Activated gamma-delta T cell (primary cell): Measurements from ENCODE around the gene VEZF1.

ENCODE experiments used
- DNase-seq: peaks from one replicate; lab custom pipeline; 2025; lab: John Stamatoyannopoulos, UW
- total RNA-seq, 2 donors: gene quantifications; one replicate each; lab custom pipeline; 2026; lab: John Stamatoyannopoulos, UW

Gene VEZF1
- total RNA-seq: 138 to 149 reads per million in 2 donors

DNA sequence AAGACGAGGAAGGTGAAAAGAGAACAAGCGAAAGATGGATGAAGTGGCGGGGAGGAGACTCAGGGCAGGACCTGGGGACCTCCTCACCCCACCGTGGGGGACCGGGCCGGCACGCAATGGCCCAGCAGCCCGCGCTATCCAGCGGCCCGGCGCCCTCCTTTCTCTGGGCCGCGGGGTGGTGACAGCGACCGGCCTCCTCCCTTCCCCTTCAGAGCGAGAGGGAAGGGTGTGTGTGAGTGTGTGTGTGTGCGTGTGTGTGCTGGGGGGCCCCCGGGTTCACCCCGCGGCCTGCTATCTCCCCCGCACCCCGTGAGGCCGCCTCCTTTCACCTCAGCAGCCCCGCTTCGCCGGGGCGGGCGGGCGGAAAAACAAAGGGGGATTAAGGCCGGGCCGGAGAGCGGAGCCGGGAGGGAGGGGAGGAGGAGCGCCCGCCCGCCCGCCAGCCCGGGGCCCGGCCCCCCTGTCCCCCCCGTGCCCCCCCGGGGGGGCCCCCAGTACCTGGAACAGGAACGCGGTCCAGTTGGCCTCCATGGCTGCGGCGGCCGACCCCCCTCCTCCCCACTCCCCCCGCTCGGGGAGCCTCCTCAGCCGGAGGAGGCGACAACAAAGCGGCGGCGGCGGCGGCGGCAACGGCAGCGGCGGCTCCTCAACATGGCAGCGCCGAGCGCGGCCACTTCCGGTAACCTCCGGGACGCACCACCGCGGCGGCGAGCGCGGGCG, at the start of gene VEZF1:
TSS of gene VEZF1 (minus strand) at position 674 of the 720 bp plus-strand sequence. CDS start at position 531, 143 bp downstream.
- peak; percentile 75 for DNase-seq

- DNase-seq: no peak
Observed at GRCh38 chr17:58032691-58033415, 44.8 kb upstream of the VEZF1 start.

- no peak for DNase-seq
Observed at GRCh38 chr17:58028578-58028977, 40.5 kb upstream of the VEZF1 start.

- DNase-seq: no peak
Observed at GRCh38 chr17:58020401-58020800, 32.3 kb upstream of the VEZF1 start.

GRCh38 chr17:58019521-58019920, 31.5 kb upstream of the VEZF1 start:
- no peak for DNase-seq

GRCh38 chr17:58019039-58019438, 31.0 kb upstream of the VEZF1 start:
- DNase-seq: no peak

- DNase-seq: no peak
Observed at GRCh38 chr17:58010067-58010799, 22.2 kb upstream of the VEZF1 start.

GRCh38 chr17:58007781-58008706, 20.0 kb upstream of the VEZF1 start:
- no peak for DNase-seq

- peak; percentile 94 for DNase-seq
Observed at GRCh38 chr17:58006924-58007780, 19.1 kb upstream of the VEZF1 start, which contains the start of gene SRSF1. TSS of gene SRSF1 (minus strand) at chr17:58007246. CDS start at chr17:58007137, 109 bp downstream.

GRCh38 chr17:58006560-58006923, 18.5 kb upstream of the VEZF1 start:
- DNase-seq: no peak

DNA sequence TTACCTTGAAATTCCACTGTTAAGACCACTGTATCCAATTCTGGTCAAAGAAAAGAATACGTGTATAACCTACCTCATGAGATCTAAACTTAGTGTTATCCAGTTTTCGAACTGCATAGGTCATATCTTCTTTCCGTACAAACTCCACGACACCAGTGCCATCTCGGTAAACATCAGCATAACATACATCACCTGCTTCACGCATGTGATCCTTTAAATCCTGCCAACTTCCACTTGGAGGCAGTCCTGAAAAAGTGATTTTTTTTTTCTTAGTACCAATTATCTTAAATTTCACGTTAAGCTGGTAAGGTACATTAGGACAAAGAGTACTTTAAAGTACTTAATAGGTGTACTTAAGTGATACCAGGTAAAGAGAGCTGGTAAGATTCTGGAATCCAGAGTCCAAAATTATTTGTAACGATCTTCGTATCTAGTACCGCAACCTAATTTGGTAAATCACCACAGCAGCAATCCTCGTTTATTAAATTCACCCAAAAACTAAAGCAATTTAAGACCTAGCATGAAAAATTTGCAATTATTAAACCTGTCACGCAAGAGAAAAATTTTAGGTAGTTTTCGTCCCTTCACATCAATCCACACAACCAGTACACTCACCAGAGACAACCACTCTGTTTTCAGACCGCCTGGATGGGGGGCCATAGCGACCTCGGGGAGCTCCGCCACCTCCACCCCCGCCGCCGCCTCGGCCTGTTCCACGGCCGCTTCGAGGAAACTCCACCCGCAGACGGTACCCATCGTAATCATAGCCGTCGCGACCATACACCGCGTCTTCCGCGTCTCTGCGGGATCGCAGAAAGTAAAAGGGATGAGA, 17.9 kb upstream of the VEZF1 start:
- DNase-seq: peak; percentile 23

DNA sequence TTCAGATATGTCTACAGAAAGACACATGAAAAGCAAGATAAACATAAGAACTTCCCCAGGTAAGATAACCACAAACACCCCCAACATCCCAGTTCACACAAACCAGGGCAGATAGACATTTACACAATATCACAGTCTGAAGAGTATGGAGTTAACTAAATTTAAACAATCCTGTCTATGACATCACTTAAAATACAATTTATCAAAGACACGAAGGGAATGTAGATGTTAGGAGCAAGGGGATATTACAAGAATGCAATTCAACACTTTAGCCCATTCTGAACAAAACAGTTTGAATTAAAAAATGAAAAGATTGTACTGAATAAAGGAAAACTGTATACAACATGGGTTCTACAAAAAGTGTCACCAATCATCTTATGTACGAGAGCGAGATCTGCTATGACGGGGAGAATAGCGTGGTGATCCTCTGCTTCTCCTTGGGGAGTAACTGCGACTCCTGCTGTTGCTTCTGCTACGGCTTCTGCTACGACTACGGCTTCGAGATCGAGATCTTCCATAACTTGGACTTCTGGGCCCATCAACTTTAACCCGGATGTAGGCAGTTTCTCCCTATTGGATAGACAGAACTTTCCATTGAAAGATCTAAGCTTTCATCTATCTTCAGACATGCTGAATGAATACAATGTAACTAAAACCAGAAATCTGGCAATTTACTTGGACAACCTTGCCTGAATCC, 17.1 kb upstream of the VEZF1 start:
- no peak for DNase-seq

GRCh38 chr17:58004060-58004459, 16.0 kb upstream of the VEZF1 start:
- no peak for DNase-seq

DNA sequence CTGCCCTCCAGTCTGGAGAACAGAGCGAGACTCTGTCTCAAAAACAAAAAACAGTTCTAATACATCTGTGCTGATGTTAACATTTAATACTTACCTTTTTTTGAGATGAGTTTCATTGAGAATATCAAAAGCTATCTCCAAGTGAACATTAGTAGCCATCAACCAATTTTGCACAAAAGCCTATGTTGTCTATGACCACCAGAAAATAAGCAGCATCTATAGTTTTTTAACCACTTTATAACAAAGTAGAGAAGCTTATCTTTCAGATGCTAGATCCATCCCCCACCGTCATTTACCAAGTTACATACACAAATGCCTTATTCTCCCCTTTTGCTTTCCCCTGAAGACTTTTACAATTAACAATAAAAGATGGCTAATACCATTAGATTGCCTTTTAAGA, 14.9 kb upstream of the VEZF1 start:
- DNase-seq: no peak

DNA sequence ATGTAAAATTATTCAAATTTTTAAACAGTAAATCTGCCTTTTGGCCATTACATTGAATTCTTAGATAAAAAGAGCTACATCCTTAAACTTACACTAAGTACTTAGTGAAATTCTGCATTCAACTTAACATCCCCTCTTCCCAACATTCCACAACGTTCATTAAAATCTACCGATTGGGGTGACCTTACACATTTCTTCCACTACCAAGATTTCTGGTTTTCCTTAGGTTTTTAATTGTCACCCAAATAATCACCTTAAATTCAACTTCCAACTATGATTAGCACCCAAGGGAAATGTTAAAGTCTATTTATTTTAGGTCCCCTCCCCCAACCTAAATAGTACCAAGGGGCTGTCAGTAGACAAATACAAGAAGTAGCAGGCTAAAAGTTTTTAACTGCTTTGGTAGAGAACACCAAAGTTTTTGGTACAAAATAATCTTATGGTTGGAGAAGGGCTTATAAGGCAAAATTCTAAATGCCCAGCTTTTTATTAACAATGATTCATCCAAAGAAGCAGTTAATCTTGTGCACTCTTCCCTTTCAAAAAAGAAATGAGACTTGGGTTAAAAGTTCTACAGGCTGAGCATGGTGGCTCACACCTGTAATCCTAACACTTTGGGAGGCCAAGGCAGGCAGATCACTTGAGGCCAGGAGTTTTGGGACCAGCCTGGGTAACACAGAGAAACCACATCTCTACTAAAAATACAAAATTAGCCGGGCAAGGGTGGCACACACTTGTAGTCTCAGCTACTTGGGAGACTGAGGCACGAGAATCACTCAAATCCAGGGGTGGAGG, 14.3 kb upstream of the VEZF1 start:
- DNase-seq: no peak

GRCh38 chr17:58001461-58002124, 13.5 kb upstream of the VEZF1 start:
- DNase-seq: no peak

DNA sequence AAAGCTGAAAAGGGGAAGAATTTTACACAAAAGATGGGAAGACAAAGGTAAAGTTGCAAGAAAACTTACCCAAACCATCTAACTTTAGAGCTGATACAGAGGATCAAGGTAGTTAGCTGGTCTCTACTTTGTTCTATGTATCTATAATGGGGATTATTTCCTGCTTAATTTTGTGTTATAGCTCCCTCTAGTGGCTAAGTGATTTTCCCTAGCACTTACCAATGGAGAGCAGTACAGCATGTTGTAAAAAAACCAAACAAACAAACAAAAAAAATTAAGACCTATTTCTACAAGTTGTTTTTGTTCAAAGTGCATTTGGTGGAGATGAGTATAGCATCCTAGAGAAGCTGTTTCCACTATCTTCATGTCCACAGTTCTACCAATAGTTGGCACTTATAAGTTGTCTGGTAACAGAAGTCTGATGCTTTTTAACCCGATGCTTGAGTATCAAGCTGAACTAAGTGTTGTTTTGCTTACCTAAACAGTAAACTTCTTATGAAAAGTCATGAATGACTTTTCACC, 11.5 kb upstream of the VEZF1 start:
- no peak for DNase-seq
